LNCaP clone FGC (cell line): ENCODE results near the gene ACO2.

ENCODE experiments used
- DNase-seq: peaks from one replicate; pipeline ENCODE4 v3.0.0-alpha.2; 2011; ENCODE audit warnings: low read depth
- H3K4me3 ChIP-seq: 2 replicates; pipeline ENCODE4 v1.5.1; 2011; ENCODE audit warnings: mild to moderate bottlenecking, low read depth, low read length, control low read depth
- CTCF ChIP-seq: IDR thresholded peaks from 2 replicates; pipeline ENCODE4 v1.5.1; 2012; ENCODE audit warnings: mild to moderate bottlenecking; ENCODE audit not compliant: control insufficient read depth, insufficient read depth; ENCODE audit errors: extremely low read depth

Gene ACO2

GRCh38 chr22:41538583-41538982 lies 69.7 kb downstream of the ACO2 start:
- H3K4me3 ChIP-seq = no peak overlapping the region
- no peak for TF ChIP-seq CTCF
- DNase-seq = no peak

GRCh38 chr22:41539146-41540005 lies 70.5 kb downstream of the ACO2 start:
- TF ChIP-seq CTCF = no peak
- no peak for DNase-seq
- H3K4me3 ChIP-seq = no peak overlapping the region

GRCh38 chr22:41540006-41540315 lies 71.0 kb downstream of the ACO2 start:
- no peak overlapping the region for H3K4me3 ChIP-seq
- DNase-seq = no peak
- TF ChIP-seq CTCF = no peak

GRCh38 chr22:41540365-41540764 lies 71.4 kb downstream of the ACO2 start:
- TF ChIP-seq CTCF = no peak
- no peak overlapping the region for H3K4me3 ChIP-seq
- DNase-seq = no peak

GRCh38 chr22:41541484-41541883 lies 72.6 kb downstream of the ACO2 start:
- no peak for TF ChIP-seq CTCF
- no peak for DNase-seq
- H3K4me3 ChIP-seq = no peak overlapping the region

- H3K4me3 ChIP-seq = no peak overlapping the region
- no peak for DNase-seq
- TF ChIP-seq CTCF = no peak
Observed at GRCh38 chr22:41542224-41542623, 73.3 kb downstream of the ACO2 start.

GRCh38 chr22:41543854-41544670 lies 75.1 kb downstream of the ACO2 start, which contains the start of gene POLR3H:
POLR3H (minus strand) TSS chr22:41544470; CDS start chr22:41544101, 369 bp downstream.
- TF ChIP-seq CTCF = peak; percentile 60
- DNase-seq = peak; percentile 88
- peak within 1 kb of the TSS; percentile 78 for H3K4me3 ChIP-seq
